GM12865 (cell line): ENCODE results near the gene PBLD.
"Not testable (repeated sequence)": the region's sequence is repeated elsewhere in the genome, so short reads cannot be mapped to it uniquely, and the experiment has no call there.

ENCODE experiments used
- DNase-seq: peaks from one replicate; pipeline ENCODE4 v3.0.0; 2010; ENCODE audit warnings: low read depth
- H3K4me3 ChIP-seq: 2 replicates; pipeline ENCODE4 v1.5.1; 2011; ENCODE audit warnings: mild to moderate bottlenecking, low read depth, low read length, control low read depth
- TF ChIP-seq, protein P1 (sequence below): IDR thresholded peaks from 2 replicates; pipeline ENCODE4 v1.5.1; 2011; ENCODE audit warnings: low read length, control low read depth, low read depth, inconsistent platforms; ENCODE audit not compliant: insufficient read depth; ENCODE audit errors: missing control alignments

PBLD gene

DNA sequence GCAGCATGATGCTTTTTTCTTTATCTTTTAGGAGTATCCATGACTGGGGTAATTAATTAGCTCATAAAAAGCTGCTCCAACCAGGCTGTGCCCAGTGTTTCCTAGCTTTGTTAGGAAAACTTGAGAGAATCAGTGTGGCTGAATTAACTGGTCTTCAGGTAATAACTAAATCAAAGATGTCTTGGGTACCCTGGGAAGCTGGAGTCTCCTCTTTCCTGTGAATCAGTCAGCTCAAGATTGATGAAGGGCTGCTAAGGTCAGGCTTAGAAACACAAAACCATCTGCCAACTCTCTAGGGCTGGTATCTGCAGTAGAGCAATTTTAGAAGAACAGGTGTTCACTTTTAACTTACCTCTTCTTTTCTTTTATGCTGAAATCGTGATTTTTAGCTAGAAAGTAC lies 79.4 kb downstream of the PBLD start:
- H3K4me3 ChIP-seq: no peak overlapping the region
- TF ChIP-seq, protein P1, sequence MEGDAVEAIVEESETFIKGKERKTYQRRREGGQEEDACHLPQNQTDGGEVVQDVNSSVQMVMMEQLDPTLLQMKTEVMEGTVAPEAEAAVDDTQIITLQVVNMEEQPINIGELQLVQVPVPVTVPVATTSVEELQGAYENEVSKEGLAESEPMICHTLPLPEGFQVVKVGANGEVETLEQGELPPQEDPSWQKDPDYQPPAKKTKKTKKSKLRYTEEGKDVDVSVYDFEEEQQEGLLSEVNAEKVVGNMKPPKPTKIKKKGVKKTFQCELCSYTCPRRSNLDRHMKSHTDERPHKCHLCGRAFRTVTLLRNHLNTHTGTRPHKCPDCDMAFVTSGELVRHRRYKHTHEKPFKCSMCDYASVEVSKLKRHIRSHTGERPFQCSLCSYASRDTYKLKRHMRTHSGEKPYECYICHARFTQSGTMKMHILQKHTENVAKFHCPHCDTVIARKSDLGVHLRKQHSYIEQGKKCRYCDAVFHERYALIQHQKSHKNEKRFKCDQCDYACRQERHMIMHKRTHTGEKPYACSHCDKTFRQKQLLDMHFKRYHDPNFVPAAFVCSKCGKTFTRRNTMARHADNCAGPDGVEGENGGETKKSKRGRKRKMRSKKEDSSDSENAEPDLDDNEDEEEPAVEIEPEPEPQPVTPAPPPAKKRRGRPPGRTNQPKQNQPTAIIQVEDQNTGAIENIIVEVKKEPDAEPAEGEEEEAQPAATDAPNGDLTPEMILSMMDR: no peak
- no peak for DNase-seq

DNA sequence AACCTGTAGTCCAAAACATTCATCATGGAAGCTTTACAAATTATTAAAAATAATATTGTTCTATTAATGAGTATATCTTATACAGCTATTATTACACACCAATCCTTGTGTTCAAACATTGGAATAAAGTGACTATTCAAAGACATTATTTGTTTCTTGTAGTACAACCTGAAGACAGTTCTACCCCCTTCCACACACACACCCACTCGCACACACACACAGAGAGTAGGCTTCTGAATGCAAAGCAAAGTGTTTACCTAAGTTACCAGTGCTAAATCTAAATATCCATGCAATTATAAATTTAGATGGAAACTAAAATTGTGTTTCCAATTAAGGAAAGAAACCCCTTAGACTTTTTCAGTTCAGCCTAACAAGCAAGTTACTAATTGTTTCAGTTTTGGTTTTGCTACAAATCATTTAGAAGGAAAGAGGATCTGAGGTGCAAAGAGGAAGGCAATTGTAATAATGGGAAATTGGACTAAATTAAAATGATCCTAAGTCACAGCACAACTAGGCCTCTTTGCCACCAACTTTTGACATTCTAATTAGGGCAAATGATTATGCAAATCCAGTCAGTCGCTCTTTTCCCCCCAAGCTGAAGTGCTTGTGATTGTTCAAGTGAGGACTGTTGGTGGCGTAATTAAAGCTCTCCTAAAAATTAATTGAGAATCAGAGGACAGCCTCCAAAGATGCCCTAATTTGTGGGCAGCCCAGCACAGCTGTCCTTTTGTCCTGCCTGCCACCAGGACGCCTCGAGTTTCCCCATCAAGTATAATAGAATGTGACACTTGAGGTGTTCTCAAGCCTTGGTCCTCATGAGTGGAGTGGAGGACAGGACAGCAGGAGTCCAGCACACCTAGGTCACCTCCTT lies 80.9 kb downstream of the PBLD start:
- TF ChIP-seq, protein P1: no peak
- peak; percentile 7 for DNase-seq
- no peak overlapping the region for H3K4me3 ChIP-seq

DNA sequence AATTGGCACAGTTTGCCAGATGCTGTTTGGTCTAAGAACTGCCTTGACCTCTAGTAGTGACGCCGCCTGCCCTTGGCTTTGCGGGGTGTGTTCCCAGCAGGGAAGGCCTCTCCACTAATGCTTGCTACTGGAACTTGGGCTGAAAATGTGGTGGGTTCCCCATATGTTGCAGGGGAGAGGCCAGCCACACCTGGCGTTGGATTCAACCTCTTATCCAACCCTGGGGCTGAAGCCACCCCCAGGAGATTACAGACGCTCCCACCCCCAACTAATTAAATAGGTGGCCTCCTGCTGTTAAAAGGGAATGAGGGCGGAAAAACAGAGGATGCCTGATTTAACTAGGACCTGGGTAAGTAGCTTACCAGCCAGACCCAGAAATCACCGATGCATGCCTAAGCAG lies 81.6 kb downstream of the PBLD start:
- DNase-seq: no peak
- H3K4me3 ChIP-seq: no peak overlapping the region
- TF ChIP-seq, protein P1: no peak

DNA sequence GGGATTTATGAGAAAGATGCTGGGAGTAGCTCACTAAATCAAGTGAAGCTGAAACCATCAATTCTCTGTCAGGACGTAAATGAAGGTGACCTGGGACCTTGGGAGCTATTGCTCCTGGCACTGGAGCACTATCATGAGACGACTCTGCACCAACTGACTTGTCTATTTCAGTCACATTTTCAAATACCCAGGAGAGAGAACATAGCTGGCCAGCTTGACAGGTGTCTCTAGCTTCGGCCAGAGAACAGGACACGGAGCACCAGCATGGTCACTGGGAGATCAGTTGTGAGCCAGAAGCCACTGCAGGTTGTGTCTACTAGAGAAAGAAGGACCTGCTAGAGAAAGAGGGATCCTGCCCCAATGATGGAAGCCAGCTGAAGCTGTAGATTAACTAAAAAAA lies 83.4 kb downstream of the PBLD start:
- TF ChIP-seq, protein P1: no peak
- DNase-seq: no peak
- no peak overlapping the region for H3K4me3 ChIP-seq

DNA sequence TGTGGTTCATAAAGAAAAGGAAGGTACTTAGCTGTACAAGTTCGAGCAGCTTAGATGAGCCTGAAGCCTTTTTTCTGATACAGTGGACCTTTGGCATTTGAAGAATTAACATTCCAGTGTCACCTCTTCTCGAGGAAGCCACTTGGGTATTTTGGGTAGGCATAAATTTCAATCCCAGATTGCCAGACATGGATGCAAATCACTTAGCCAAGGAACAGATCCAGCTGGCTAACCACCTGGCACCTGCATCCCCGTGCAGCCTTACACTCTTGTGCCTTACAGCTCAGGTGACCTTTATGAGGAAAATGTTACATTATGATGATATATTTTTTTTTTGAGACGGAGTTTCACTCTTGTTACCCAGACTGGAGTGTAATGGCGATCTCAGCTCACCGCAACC lies 84.8 kb downstream of the PBLD start:
- DNase-seq: no peak
- H3K4me3 ChIP-seq: no peak overlapping the region
- TF ChIP-seq, protein P1: no peak

DNA sequence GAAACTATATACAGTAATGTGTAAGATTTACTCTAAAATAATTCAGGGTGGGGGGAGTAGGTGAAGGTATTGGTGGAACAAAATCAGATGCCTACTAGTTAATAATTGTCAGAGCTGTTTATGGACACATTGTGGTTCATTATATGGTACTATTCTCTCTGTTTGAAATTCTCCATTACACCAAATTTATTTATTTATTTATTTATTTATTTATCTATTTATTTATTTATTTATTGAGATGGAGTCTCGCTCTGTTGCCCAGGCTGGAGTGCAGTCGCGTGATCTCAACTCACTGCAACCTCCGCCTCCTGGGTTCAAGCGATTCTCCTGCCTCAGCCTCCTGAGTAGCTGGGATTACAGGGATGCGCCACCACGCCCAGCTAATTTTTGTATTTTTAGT lies 86.3 kb downstream of the PBLD start:
- not testable (repeated sequence) for H3K4me3 ChIP-seq

DNA sequence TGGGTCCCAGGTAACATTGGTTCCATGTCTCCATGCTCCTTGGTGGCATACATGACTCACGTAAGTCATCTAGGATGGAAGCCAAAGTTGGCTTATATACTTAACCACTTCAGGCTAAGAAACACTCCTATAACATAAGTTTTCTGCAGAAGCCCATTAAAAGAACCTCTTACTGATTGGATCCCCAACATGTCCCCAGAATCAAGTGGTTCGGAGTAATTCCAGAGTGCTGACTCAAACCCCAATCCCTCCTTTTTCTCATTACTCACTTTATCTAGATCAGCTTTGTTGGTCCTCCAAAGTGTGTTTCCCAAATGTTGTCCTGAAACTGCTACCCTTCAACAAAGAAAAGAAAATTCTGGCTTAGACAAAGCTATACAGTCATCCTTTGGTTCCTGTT lies 90.7 kb downstream of the PBLD start:
- TF ChIP-seq, protein P1: no peak
- H3K4me3 ChIP-seq: no peak overlapping the region
- no peak for DNase-seq

More for the DNA sequence above, 86.3 kb downstream of the PBLD start:
- not testable (repeated sequence) for DNase-seq
